Measurements from ENCODE around the gene NCOA6.

DNA sequence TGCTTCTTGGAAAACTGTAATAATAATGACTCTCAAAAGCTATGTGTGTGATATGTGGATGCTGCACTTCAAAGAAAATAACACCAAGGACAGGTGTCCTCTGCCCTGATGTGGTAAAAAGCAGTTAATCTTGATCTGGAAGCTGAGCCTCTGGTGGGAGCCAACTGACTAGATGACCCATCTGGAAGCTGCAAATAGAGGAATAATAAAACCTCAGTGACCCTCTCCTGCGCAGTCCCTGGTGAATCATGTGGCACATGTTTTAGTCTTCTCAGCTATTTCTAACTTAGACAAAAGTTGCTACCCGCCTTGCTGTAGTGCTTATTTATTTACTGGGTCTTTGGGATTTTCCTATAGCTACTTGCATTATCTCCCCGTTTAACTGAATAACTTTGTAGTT, 74.0 kb downstream of the NCOA6 start:
- TF ChIP-seq CTCF (IDR thresholded peaks at IDR 0.05; ENCODE audit: insufficient read depth, low read depth, low read length): no peak
- no peak for TF ChIP-seq EZH2 (IDR thresholded peaks at IDR 0.05; ENCODE audit: insufficient read depth, low read length)
